ENCODE results near the gene STK38L.

STK38L gene

DNA sequence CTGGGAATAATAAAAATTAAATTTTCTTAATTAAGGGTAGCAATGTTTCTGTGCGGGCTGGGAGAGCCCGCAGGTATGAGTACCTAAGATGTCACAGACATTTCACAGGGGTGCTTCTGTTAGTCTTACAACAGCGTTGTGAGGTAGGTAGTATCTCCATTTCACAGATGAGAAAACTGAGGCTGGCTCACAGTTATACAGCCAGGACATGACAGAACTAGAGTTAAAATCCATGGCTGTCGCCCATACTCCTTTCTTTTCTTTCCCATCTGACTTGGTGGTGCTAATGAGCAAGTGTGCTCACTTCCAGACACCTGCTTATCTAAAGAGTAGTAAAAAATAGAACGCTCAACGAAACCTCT lies 90.6 kb downstream of the STK38L start:
- Mint-ChIP-seq H3K4me3 (no peak overlapping the region), H3K27ac (no peak overlapping the region), H3K27me3 (ENCODE audit: low read depth) (peaks cover 68% of the 10 kb centered on the region), H3K4me1 (peaks cover 5% of the 10 kb centered on the region), H3K36me3 (ENCODE audit: low read depth) (no peaks in the 10 kb centered on the region), H3K9me3 (no peaks in the 10 kb centered on the region)
- TF ChIP-seq, protein P1, sequence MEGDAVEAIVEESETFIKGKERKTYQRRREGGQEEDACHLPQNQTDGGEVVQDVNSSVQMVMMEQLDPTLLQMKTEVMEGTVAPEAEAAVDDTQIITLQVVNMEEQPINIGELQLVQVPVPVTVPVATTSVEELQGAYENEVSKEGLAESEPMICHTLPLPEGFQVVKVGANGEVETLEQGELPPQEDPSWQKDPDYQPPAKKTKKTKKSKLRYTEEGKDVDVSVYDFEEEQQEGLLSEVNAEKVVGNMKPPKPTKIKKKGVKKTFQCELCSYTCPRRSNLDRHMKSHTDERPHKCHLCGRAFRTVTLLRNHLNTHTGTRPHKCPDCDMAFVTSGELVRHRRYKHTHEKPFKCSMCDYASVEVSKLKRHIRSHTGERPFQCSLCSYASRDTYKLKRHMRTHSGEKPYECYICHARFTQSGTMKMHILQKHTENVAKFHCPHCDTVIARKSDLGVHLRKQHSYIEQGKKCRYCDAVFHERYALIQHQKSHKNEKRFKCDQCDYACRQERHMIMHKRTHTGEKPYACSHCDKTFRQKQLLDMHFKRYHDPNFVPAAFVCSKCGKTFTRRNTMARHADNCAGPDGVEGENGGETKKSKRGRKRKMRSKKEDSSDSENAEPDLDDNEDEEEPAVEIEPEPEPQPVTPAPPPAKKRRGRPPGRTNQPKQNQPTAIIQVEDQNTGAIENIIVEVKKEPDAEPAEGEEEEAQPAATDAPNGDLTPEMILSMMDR (IDR thresholded peaks at IDR 0.05; ENCODE audit: unreplicated experiment in 3 of 3) = no peak

DNA sequence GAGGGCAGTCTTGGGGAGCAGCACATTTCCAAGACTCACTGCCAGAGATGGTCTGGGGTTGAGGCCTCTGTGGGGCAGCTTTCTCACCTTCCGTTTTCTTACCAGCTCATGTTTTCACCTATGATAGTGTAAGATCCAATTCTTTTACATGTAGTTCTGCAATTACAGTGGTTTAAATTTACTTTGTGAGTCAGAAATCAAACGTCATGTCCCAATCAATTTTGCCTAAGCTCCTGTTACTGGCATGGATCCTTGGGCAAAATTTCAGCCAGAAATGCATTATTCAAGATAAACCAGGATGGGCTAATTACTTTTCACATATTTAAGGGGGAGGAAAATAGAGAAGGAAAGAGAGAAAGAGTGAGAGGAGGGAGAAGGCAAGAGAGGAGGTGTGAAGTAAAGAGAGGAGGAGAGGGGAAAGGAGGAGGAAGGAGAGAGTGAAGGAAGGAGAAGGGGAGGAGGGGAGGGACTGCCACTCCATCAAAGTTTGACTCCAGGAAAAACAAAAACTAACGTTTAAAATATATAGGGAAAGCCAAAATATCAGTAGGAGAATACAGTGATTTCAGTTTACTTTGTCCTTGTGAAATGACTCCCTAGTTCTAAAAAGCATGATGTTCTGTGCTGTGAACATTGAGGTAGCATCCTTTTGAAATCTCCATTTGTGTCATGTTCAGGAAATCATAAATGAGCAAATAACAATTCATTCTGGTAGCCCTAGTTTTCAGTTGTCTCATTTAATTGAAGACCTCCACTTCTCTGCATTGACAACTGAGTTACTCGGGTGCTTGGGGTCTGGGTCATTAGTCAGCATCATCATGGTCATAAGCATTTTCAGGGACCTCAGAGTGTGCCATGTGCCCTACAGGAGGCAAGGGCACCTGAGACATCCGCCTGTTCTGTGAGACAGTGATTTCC lies 91.5 kb downstream of the STK38L start:
- H3K27me3 Mint-ChIP-seq (ENCODE audit: low read depth) = peaks cover 60% of the 10 kb centered on the region
- TF ChIP-seq, protein P1 (IDR thresholded peaks at IDR 0.05; ENCODE audit: unreplicated experiment in 3 of 3) = no peak
- no peak overlapping the region for H3K27ac Mint-ChIP-seq
- no peaks in the 10 kb centered on the region for H3K9me3 Mint-ChIP-seq
- peaks cover 5% of the 10 kb centered on the region for H3K4me1 Mint-ChIP-seq
- H3K4me3 Mint-ChIP-seq = peak overlapping the region in 1 of 3 experiments; percentile 3
- H3K36me3 Mint-ChIP-seq (ENCODE audit: low read depth) = no peaks in the 10 kb centered on the region

- Mint-ChIP-seq H3K9me3 (no peaks in the 10 kb centered on the region), H3K27ac (no peak overlapping the region), H3K4me3 (no peak overlapping the region), H3K36me3 (ENCODE audit: low read depth) (no peaks in the 10 kb centered on the region), H3K27me3 (ENCODE audit: low read depth) (peaks cover 57% of the 10 kb centered on the region), H3K4me1 (peaks cover 5% of the 10 kb centered on the region)
- TF ChIP-seq, protein P1 (IDR thresholded peaks at IDR 0.05; ENCODE audit: unreplicated experiment in 3 of 3) = no peak
Observed at GRCh38 chr12:27336282-27336653, 92.2 kb downstream of the STK38L start.

DNA sequence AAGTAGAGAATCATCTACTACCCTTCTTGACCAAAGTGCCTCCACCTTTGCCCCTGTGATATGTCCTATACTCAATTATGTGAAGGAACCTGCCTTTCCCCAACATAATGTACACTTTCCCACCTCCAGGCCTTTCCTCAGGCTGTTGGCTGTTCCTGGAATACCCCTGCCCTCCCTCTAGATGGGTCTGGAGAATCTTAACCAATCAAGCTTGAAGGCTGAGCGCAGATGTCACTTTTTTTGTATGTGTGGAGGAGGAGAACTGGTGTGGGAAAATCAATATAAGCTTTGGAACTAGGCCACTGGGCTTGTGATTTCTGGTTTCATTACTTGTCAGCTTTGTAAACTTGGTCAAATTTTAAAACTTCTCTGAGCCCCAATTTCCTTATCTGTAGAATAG lies 93.3 kb downstream of the STK38L start:
- no peaks in the 10 kb centered on the region for H3K9me3 Mint-ChIP-seq
- peaks cover 2% of the 10 kb centered on the region for H3K4me1 Mint-ChIP-seq
- H3K27ac Mint-ChIP-seq = no peak overlapping the region
- H3K27me3 Mint-ChIP-seq (ENCODE audit: low read depth) = peaks cover 46% of the 10 kb centered on the region
- TF ChIP-seq, protein P1 (IDR thresholded peaks at IDR 0.05; ENCODE audit: unreplicated experiment in 3 of 3) = no peak
- no peak overlapping the region for H3K4me3 Mint-ChIP-seq
- no peaks in the 10 kb centered on the region for H3K36me3 Mint-ChIP-seq (ENCODE audit: low read depth)

DNA sequence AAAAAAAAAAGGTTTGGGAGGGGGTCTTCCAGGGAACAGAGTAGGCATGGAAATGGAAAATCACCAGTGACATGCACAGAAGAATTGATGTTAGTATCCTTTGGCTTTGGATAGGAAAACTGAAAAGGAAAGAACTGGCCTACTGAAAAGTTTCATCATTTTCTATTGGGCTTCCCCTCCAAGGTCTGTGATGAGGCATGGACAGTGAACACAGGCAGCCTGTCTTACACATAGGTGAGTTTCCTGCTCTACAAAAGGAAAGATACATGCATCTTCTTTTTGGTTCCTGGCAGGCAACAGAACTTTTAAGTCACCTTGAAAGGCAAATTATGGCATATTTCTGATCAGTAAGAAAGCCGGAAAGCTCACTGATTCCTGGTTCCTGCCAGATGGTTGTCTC lies 94.4 kb downstream of the STK38L start:
- TF ChIP-seq, protein P1 (IDR thresholded peaks at IDR 0.05; ENCODE audit: unreplicated experiment in 3 of 3) = no peak
- Mint-ChIP-seq H3K36me3 (ENCODE audit: low read depth) (no peaks in the 10 kb centered on the region), H3K27ac (no peak overlapping the region), H3K9me3 (no peaks in the 10 kb centered on the region), H3K4me1 (no peaks in the 10 kb centered on the region), H3K4me3 (no peak overlapping the region), H3K27me3 (ENCODE audit: low read depth) (peaks cover 40% of the 10 kb centered on the region)

- TF ChIP-seq, protein P1 (IDR thresholded peaks at IDR 0.05; ENCODE audit: unreplicated experiment in 3 of 3) = no peak
- Mint-ChIP-seq H3K9me3 (no peaks in the 10 kb centered on the region), H3K4me3 (no peak overlapping the region), H3K4me1 (no peaks in the 10 kb centered on the region), H3K36me3 (ENCODE audit: low read depth) (no peaks in the 10 kb centered on the region), H3K27me3 (ENCODE audit: low read depth) (peaks cover 18% of the 10 kb centered on the region), H3K27ac (no peak overlapping the region)
Observed at GRCh38 chr12:27340971-27341370, 96.9 kb downstream of the STK38L start.

Data from nephron (organoid).